AG04449 (cell line): ENCODE measurements around the gene ZNF497.

Experiments
- CTCF ChIA-PET: fragments of 350-600 bp; formaldehyde crosslinking; extraction: SDS; loops from one replicate; lab custom pipeline; 2021; ENCODE audit warnings: antibody characterized with exemption; lab: Yijun Ruan, JAX
- POLR2A ChIA-PET: fragments of 400-600, 350-600 bp; formaldehyde crosslinking; extraction: SDS; loops from one replicate; lab custom pipeline; 2020; ENCODE audit warnings: antibody characterized with exemption, inconsistent platforms; lab: Yijun Ruan, JAX
- DNase-seq: peaks from one replicate; pipeline ENCODE4 v3.0.0-alpha.2; 2010; ENCODE audit warnings: low read depth, low spot score
- H3K4me3 ChIP-seq: 2 replicates; pipeline ENCODE4 v1.5.1; 2011; ENCODE audit warnings: low read depth, mild to moderate bottlenecking, control low read depth, low read length
- TF ChIP-seq, protein P1 (sequence below): IDR thresholded peaks from one replicate; pipeline ENCODE4 v1.5.1; 2011; ENCODE audit warnings: mild to moderate bottlenecking, moderate library complexity, low read length, control low read depth, inconsistent platforms; ENCODE audit not compliant: insufficient read depth; ENCODE audit errors: missing control alignments

The ZNF497 gene

DNA sequence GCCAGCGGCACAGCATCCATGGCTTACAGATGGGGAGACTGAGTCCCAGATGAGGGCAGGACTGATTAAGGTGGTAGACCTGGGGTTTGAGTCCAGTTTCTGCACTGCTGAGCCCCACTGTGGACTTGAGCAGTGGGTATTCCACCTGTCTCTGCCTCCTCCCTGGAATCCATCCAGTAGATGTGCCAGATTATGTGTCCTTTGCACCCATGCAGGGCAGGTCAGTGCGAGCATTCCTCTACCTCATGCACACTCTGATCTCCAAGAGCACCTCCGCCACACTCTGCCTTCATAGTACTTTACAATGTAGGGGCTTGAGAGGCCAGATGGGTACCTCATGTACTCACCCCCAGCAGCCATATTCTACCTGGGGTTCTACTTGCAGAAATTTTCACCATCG, 25.7 kb downstream of the ZNF497 start:
- H3K4me3 ChIP-seq = no peak overlapping the region
- ChIA-PET CTCF (interaction anchor here (1.2 kb wide), 1 partner anchor 10 kb away, joined by 3 read pairs; the partner anchor contains the start of gene ZSCAN22), POLR2A (no interaction called here)
- DNase-seq = no peak
- TF ChIP-seq, protein P1, sequence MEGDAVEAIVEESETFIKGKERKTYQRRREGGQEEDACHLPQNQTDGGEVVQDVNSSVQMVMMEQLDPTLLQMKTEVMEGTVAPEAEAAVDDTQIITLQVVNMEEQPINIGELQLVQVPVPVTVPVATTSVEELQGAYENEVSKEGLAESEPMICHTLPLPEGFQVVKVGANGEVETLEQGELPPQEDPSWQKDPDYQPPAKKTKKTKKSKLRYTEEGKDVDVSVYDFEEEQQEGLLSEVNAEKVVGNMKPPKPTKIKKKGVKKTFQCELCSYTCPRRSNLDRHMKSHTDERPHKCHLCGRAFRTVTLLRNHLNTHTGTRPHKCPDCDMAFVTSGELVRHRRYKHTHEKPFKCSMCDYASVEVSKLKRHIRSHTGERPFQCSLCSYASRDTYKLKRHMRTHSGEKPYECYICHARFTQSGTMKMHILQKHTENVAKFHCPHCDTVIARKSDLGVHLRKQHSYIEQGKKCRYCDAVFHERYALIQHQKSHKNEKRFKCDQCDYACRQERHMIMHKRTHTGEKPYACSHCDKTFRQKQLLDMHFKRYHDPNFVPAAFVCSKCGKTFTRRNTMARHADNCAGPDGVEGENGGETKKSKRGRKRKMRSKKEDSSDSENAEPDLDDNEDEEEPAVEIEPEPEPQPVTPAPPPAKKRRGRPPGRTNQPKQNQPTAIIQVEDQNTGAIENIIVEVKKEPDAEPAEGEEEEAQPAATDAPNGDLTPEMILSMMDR = no peak

DNA sequence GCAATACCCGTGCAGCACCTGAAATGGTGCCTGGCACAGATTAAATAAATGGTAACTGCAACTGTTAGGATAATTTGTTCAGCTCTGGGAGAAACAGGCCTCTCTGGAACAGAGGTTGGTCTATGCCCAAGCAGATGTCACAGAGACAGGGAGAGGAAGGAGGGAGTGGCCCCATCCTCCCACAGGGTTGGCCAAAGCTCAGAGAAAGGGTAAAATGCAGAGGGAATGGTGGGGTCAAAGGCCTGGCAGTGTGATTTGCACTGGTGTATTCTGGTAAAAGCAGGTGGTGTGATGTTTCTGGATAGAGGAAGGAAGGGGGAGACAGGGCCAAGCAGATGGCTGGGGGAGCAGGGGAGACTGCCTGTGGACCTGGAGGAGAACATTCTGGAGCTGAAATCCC, 26.3 kb downstream of the ZNF497 start:
- no peak overlapping the region for H3K4me3 ChIP-seq
- no peak for DNase-seq
- TF ChIP-seq, protein P1 = no peak
- CTCF ChIA-PET = interaction anchor here (1.2 kb wide), 1 partner anchor 10 kb away, joined by 3 read pairs; the partner anchor contains the start of gene ZSCAN22
- POLR2A ChIA-PET = no interaction called here

- ChIA-PET CTCF (interaction anchor here (1.2 kb wide), 1 partner anchor 9 kb away, joined by 3 read pairs; the partner anchor contains the start of gene ZSCAN22), POLR2A (interaction anchor here (1.0 kb wide), 1 partner anchor 12 kb away, joined by 6 read pairs; no protein-coding TSS in a partner anchor)
- DNase-seq = no peak
- TF ChIP-seq, protein P1 = no peak
- H3K4me3 ChIP-seq = no peak overlapping the region
These were observed 26.9 kb downstream of the ZNF497 start for GRCh38 chr19:58335630-58336029.

GRCh38 chr19:58334691-58335249, 27.8 kb downstream of the ZNF497 start:
- CTCF ChIA-PET = no interaction called here
- no peak overlapping the region for H3K4me3 ChIP-seq
- DNase-seq = no peak
- TF ChIP-seq, protein P1 = no peak
- POLR2A ChIA-PET = interaction anchor here (1.0 to 1.2 kb wide), 2 partner anchors 11 to 12 kb away, joined by 3 to 6 read pairs; no protein-coding TSS in a partner anchor

- no peak overlapping the region for H3K4me3 ChIP-seq
- DNase-seq = no peak
- ChIA-PET CTCF (no interaction called here), POLR2A (no interaction called here)
- TF ChIP-seq, protein P1 = no peak
These were observed 29.9 kb downstream of the ZNF497 start for GRCh38 chr19:58332697-58333096.

DNA sequence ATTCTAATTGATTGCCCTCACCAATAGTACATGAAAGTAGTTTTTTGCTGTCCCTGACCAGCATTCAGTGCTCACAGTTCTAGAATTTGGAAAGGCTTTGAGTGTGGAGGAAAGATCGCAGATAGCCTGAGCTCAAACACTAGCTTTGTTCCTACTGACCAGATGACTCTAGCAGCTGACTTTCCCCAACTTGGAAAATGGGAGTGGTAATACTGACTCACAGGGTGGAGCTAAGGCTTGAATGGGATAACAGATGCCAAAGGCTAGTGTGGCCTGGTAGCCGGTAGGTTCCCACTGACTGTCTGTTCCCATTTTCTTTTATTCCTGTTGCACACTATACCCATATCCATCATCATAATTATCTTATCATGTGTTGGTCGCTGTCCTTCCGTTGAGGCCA, 32.1 kb downstream of the ZNF497 start:
- DNase-seq = no peak
- ChIA-PET POLR2A (interaction anchor here (0.6 to 1.2 kb wide), 2 partner anchors 17 to 40 kb away, joined by 4 to 9 read pairs; no protein-coding TSS in a partner anchor), CTCF (no interaction called here)
- TF ChIP-seq, protein P1 = no peak
- no peak overlapping the region for H3K4me3 ChIP-seq
